Spinal cord (tissue), 10 donors: Measurements from ENCODE around the gene FAM47C. TPM values are rescaled to one million over a fixed set of nuclear protein-coding genes. Genes with fewer than 3 reads are reported as not detected.
A peak's percentile ranks its signal among the peaks of the same experiment; 100 is the strongest.
"Not testable (repeated sequence)": the region's sequence is repeated elsewhere in the genome, so short reads cannot be mapped to it uniquely, and the experiment has no call there.

ENCODE experiments used
- DNase-seq, 6 donors: peaks; one replicate each; pipeline versions ENCODE4 v3.0.0 to v3.0.0-alpha.2; 2013 to 2015; ENCODE audit warnings: low spot score in 6 of 6, low read depth in 4 of 6
- H3K27ac ChIP-seq: one replicate; pipeline ENCODE4 v1.5.1; 2013; ENCODE audit warnings: low read depth, low read length, control low read depth
- H3K27me3 ChIP-seq: one replicate; pipeline ENCODE4 v1.6.1; 2013; ENCODE audit warnings: low read length; ENCODE audit not compliant: control insufficient read depth, insufficient read depth
- H3K36me3 ChIP-seq: one replicate; pipeline ENCODE4 v1.6.1; 2013; ENCODE audit warnings: low read length; ENCODE audit not compliant: control insufficient read depth, insufficient read depth
- H3K4me1 ChIP-seq: one replicate; pipeline ENCODE4 v1.6.1; 2013; ENCODE audit warnings: low read length; ENCODE audit not compliant: control insufficient read depth, insufficient read depth
- H3K4me3 ChIP-seq: one replicate; pipeline ENCODE4 v1.5.1; 2013; ENCODE audit warnings: low read depth, low read length, control low read depth
- H3K9me3 ChIP-seq: one replicate; pipeline ENCODE4 v1.6.1; 2013; ENCODE audit warnings: low read length; ENCODE audit not compliant: control insufficient read depth, insufficient read depth
- WGBS: methylation state at CpG from one replicate; pipeline ENCODE4 v1.1.5; 2013; ENCODE audit warnings: missing lambda C conversion rate; ENCODE audit not compliant: insufficient coverage; 5-methylcytosine and 5-hydroxymethylcytosine counted together
- polyA plus RNA-seq, 2 donors: library from polyadenylated mRNA; unstranded; fragments of 120-200 nt; gene quantifications; one replicate each; pipeline ENCODE4 v1.2.1, GENCODE V29; 2013; ENCODE audit not compliant: insufficient read length in 2 of 2
- total RNA-seq, 2 donors: library from RNA; depleted of rRNA in 1 of 2; stranded (reverse); fragments of 120-200 nt in 1 of 2; fragments of >200 nt in 1 of 2; gene quantifications; one replicate each; pipeline versions ENCODE4 v1.2.3 to v1.2.4, GENCODE V29; 2013 to 2014
- donor health status: healthy.

Gene FAM47C
- total and polyA plus RNA-seq, 4 donors = 0.17 to 0.23 TPM; not detected in 2

GRCh38 chrX:36986231-36986630 lies 21.9 kb upstream of the FAM47C start:
- H3K27me3 ChIP-seq = peaks cover 7% of the 10 kb centered on the region
- 27% methylated on average over 23 of the region's 34 CpGs for WGBS
- H3K27ac ChIP-seq = no peak overlapping the region
- no peak overlapping the region for H3K4me3 ChIP-seq
- peaks cover 3% of the 10 kb centered on the region for H3K4me1 ChIP-seq
- no peaks in the 10 kb centered on the region for H3K36me3 ChIP-seq
- peak in 1 of 6 donors; percentile 10 for DNase-seq
- H3K9me3 ChIP-seq = no peaks in the 10 kb centered on the region

DNA sequence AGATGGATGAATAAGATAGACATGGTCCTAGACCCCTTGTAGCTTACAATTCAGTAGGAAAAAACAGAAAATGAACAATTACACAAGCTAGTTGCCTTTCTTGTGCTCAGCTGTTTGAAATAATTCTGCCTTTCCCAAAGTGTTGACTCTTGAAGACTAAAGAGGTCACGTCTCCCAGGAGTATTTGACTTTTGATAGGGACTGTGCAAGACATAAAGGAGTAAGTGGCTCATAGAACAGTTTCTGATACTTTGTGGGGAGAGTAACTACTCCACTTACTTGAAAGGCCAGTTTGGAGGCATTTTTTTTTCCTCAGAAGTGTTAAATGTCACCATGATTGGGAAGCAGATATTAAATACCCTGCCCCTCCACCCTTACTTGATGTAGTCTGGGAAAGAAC lies 21.0 kb upstream of the FAM47C start:
- DNase-seq, H3K27me3 ChIP-seq, H3K36me3 ChIP-seq, H3K9me3 ChIP-seq, H3K4me1 ChIP-seq, H3K4me3 ChIP-seq, H3K27ac ChIP-seq: not testable (repeated sequence)
- WGBS = no CpG with 5 or more reads among the region's 1 CpG

GRCh38 chrX:37000140-37000539 lies 8.0 kb upstream of the FAM47C start:
- Histone ChIP-seq H3K4me3 (no peak overlapping the region), H3K36me3 (no peaks in the 10 kb centered on the region), H3K27me3 (peaks cover 5% of the 10 kb centered on the region), H3K27ac (no peak overlapping the region), H3K9me3 (no peaks in the 10 kb centered on the region), H3K4me1 (no peaks in the 10 kb centered on the region)
- DNase-seq = no peak
- 38% methylated on average over 3 of the region's 9 CpGs for WGBS

DNA sequence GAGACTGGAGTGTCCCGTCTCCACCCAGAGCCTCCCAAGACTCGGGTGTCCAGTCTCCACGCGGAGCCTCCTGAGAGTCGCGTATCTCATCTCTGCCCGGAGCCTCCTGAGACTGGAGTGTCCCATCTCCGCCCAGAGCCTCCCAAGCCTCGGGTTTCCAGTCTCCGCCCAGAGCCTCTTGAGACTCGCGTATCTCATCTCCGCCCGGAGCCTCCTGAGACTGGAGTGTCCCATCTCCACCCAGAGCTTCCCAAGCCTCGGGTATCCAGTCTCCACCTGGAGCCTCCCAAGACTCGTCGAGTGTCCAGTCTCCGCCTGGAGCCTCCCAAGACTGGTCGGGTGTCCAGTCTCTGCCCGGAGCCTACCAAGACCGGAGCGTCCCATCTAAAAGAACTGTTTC lies 2.3 kb downstream of the FAM47C start:
- 87% methylated on average over 19 of the region's 22 CpGs for WGBS
- DNase-seq = no peak
- Histone ChIP-seq H3K27me3 (no peaks in the 10 kb centered on the region), H3K9me3 (no peaks in the 10 kb centered on the region), H3K4me1 (no peaks in the 10 kb centered on the region), H3K4me3 (no peak overlapping the region), H3K27ac (no peak overlapping the region), H3K36me3 (no peaks in the 10 kb centered on the region)

DNA sequence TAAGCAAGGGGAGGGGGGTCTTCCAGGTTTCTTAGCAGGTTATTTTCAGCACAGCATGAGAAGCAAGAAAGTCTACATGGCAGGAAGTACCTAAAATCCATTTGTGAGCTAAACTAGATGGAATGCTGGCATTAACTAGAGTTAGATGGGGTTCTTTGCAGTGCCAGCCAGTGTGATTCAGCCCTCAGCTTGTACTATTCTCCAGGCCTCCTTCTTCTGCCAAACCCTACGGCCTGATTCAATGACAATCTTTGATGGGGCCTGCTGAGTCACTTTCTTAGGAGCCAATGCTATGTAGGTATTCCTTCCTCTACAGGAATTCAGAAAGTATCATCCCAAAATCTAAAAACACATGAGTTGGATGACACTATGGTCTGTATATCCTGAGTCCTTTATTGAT lies 26.1 kb downstream of the FAM47C start:
- DNase-seq, H3K4me1 ChIP-seq, H3K27ac ChIP-seq, H3K36me3 ChIP-seq, H3K27me3 ChIP-seq, H3K9me3 ChIP-seq, H3K4me3 ChIP-seq: not testable (repeated sequence)
- 60% methylated on average over 1 of the region's 1 CpG for WGBS

- not testable (repeated sequence) for H3K36me3 ChIP-seq, H3K27me3 ChIP-seq, H3K9me3 ChIP-seq, H3K27ac ChIP-seq, H3K4me1 ChIP-seq, DNase-seq, H3K4me3 ChIP-seq
- 70% methylated on average over 1 of the region's 7 CpGs for WGBS
These were observed 28.6 kb downstream of the FAM47C start for GRCh38 chrX:37036674-37037220.

GRCh38 chrX:37038814-37039213 lies 30.6 kb downstream of the FAM47C start:
- not testable (repeated sequence) for H3K36me3 ChIP-seq, H3K27ac ChIP-seq, H3K4me3 ChIP-seq, H3K4me1 ChIP-seq, DNase-seq, H3K27me3 ChIP-seq, H3K9me3 ChIP-seq
- no CpG with 5 or more reads among the region's 1 CpG for WGBS

- H3K36me3 ChIP-seq, H3K27me3 ChIP-seq, H3K9me3 ChIP-seq, DNase-seq, H3K4me1 ChIP-seq, H3K27ac ChIP-seq, H3K4me3 ChIP-seq: not testable (repeated sequence)
- 82% methylated on average over 30 of the region's 56 CpGs for WGBS
These were observed 35.1 kb downstream of the FAM47C start for GRCh38 chrX:37042956-37043885.

- no peak overlapping the region for H3K4me3 ChIP-seq
- no peaks in the 10 kb centered on the region for H3K36me3 ChIP-seq
- no peaks in the 10 kb centered on the region for H3K9me3 ChIP-seq
- H3K27ac ChIP-seq = no peak overlapping the region
- H3K4me1 ChIP-seq = no peaks in the 10 kb centered on the region
- no peak for DNase-seq
- no CpG with 5 or more reads among the region's 4 CpGs for WGBS
- no peaks in the 10 kb centered on the region for H3K27me3 ChIP-seq
These were observed 39.6 kb downstream of the FAM47C start for GRCh38 chrX:37047776-37048175.

GRCh38 chrX:37057572-37057971 lies 49.4 kb downstream of the FAM47C start:
- not testable (repeated sequence) for H3K4me3 ChIP-seq, H3K4me1 ChIP-seq, H3K27me3 ChIP-seq, H3K36me3 ChIP-seq, H3K9me3 ChIP-seq, DNase-seq, H3K27ac ChIP-seq
